Renal pelvis (tissue), 4 donors: Measurements from ENCODE around the gene TMEM209. TPM values are rescaled to one million over a fixed set of nuclear protein-coding genes. Genes with fewer than 3 reads are reported as not detected.
"Not testable (repeated sequence)": the region's sequence is repeated elsewhere in the genome, so short reads cannot be mapped to it uniquely, and the experiment has no call there.

ENCODE experiments used
- DNase-seq: peaks from one replicate; pipeline ENCODE4 v3.0.0-alpha.2; 2013
- polyA plus RNA-seq, 3 donors: library from polyadenylated mRNA; unstranded; fragments of 120-200 nt; gene quantifications; one replicate each; pipeline ENCODE4 v1.2.1, GENCODE V29; 2013; ENCODE audit not compliant: insufficient read length in 3 of 3

The TMEM209 gene
- polyA plus RNA-seq, 3 donors, result 21.7 to 28.0 (median 26.5) TPM

- no peak for DNase-seq
Measured at GRCh38 chr7:130131191-130131834, 73.9 kb downstream of the TMEM209 start.

GRCh38 chr7:130129011-130129411 lies 76.2 kb downstream of the TMEM209 start:
- no peak for DNase-seq

GRCh38 chr7:130127821-130128317 lies 77.3 kb downstream of the TMEM209 start:
- peak; percentile 73 for DNase-seq

GRCh38 chr7:130127404-130127803 lies 77.8 kb downstream of the TMEM209 start:
- no peak for DNase-seq

- DNase-seq, result not testable (repeated sequence)
Measured at GRCh38 chr7:130126840-130127239, 78.4 kb downstream of the TMEM209 start.

GRCh38 chr7:130124711-130125110 lies 80.5 kb downstream of the TMEM209 start:
- no peak for DNase-seq

- DNase-seq, result no peak
Measured at GRCh38 chr7:130123501-130123900, 81.7 kb downstream of the TMEM209 start.

- DNase-seq, result no peak
Measured at GRCh38 chr7:130118801-130119200, 86.4 kb downstream of the TMEM209 start.

GRCh38 chr7:130118294-130118693 lies 86.9 kb downstream of the TMEM209 start:
- DNase-seq, result no peak

GRCh38 chr7:130114776-130115175 lies 90.4 kb downstream of the TMEM209 start:
- no peak for DNase-seq

Other genes starting within 250 kb of the TMEM209 start
- 10 to 100 TPM; 31.7 to 37.8 (median 37.7) TPM for gene ZC3HC1, start 154.0 kb downstream of the TMEM209 start, polyA plus RNA-seq
- 10 to 100 TPM; 41.9 to 53.6 (median 53.0) TPM for gene KLHDC10, start 134.9 kb downstream of the TMEM209 start, polyA plus RNA-seq
- gene SSMEM1, start 2.5 kb upstream of the TMEM209 start, polyA plus RNA-seq, result not detected
- under 1 TPM; 0.21 to 0.58 (median 0.33) TPM for gene CPA2, start 61.5 kb upstream of the TMEM209 start, polyA plus RNA-seq
- under 1 TPM; 0.13 to 0.59 (median 0.31) TPM for gene CPA4, start 87.8 kb upstream of the TMEM209 start, polyA plus RNA-seq
- under 1 TPM in 2 of 3 donors, not detected in 1; 0.22 to 0.36 TPM for gene CPA5, start 139.4 kb upstream of the TMEM209 start, polyA plus RNA-seq
- 1 to 10 TPM; 1.5 to 2.3 (median 2.2) TPM for gene CPA1, start 175.1 kb upstream of the TMEM209 start, polyA plus RNA-seq
- gene CEP41, start 235.6 kb upstream of the TMEM209 start, polyA plus RNA-seq, result 10 to 100 TPM; 26.7 to 29.6 (median 28.8) TPM